NCI-H1930 (cell line): ENCODE data around the gene EXD3.
"Not testable (repeated sequence)": the region's sequence is repeated elsewhere in the genome, so short reads cannot be mapped to it uniquely, and the experiment has no call there.

Experiments
- DNase-seq, 2 experiments: peaks; one replicate each; lab custom pipeline; 2025; lab: John Stamatoyannopoulos, UW

Gene EXD3

GRCh38 chr9:137339908-137340462, 83.0 kb downstream of the EXD3 start:
- not testable (repeated sequence) for DNase-seq

GRCh38 chr9:137339045-137339907, 83.7 kb downstream of the EXD3 start:
- DNase-seq, result no peak

- no peak for DNase-seq
Observed at GRCh38 chr9:137336735-137337134, 86.2 kb downstream of the EXD3 start.

- no peak for DNase-seq
Observed at GRCh38 chr9:137333016-137333671, 89.8 kb downstream of the EXD3 start.

- no peak for DNase-seq
Observed at GRCh38 chr9:137331929-137332328, 91.0 kb downstream of the EXD3 start.

GRCh38 chr9:137330689-137331088, 92.3 kb downstream of the EXD3 start:
- no peak for DNase-seq

- not testable (repeated sequence) for DNase-seq
Observed at GRCh38 chr9:137329590-137329989, 93.4 kb downstream of the EXD3 start.

GRCh38 chr9:137327641-137328550, 95.1 kb downstream of the EXD3 start:
- not testable (repeated sequence) for DNase-seq

GRCh38 chr9:137326445-137327065, 96.4 kb downstream of the EXD3 start:
- no peak for DNase-seq

GRCh38 chr9:137325799-137326198, 97.2 kb downstream of the EXD3 start:
- no peak for DNase-seq

GRCh38 chr9:137325124-137325523, 97.8 kb downstream of the EXD3 start:
- DNase-seq, result no peak

- DNase-seq, result no peak
Observed at GRCh38 chr9:137323531-137324331, 99.2 kb downstream of the EXD3 start.

GRCh38 chr9:137321726-137322361, 101.1 kb downstream of the EXD3 start:
- no peak for DNase-seq

GRCh38 chr9:137320555-137321384, 102.2 kb downstream of the EXD3 start:
- DNase-seq, result no peak

- no peak for DNase-seq
Observed at GRCh38 chr9:137319739-137320551, 103.0 kb downstream of the EXD3 start.

- DNase-seq, result no peak
Observed at GRCh38 chr9:137319011-137319738, 103.8 kb downstream of the EXD3 start.

- no peak for DNase-seq
Observed at GRCh38 chr9:137318602-137319001, 104.4 kb downstream of the EXD3 start.
